Kidney epithelial cell (primary cell): ENCODE results near the gene ACOT7. TPM values are rescaled to one million over a fixed set of nuclear protein-coding genes. Genes with fewer than 3 reads are reported as not detected.
"Not testable (repeated sequence)": the region's sequence is repeated elsewhere in the genome, so short reads cannot be mapped to it uniquely, and the experiment has no call there.

ENCODE experiments used
- DNase-seq: peaks from one replicate; pipeline ENCODE4 v3.0.0-alpha.2; 2010; ENCODE audit warnings: low read depth
- H3K27me3 ChIP-seq: 2 replicates; pipeline ENCODE4 v1.6.0; 2011; ENCODE audit warnings: low read length; ENCODE audit not compliant: control insufficient read depth, insufficient read depth
- H3K36me3 ChIP-seq: 2 replicates; pipeline ENCODE4 v1.5.1; 2011; ENCODE audit warnings: low read length; ENCODE audit not compliant: control insufficient read depth, insufficient read depth
- H3K4me3 ChIP-seq: 2 replicates; pipeline ENCODE4 v1.5.1; 2011; ENCODE audit warnings: low read depth, mild to moderate bottlenecking, control low read depth, low read length
- CTCF ChIP-seq: IDR thresholded peaks from 2 replicates; pipeline ENCODE4 v1.5.1; 2011; ENCODE audit warnings: mild to moderate bottlenecking, moderate library complexity, low read length, control low read depth, inconsistent platforms; ENCODE audit not compliant: insufficient read depth, poor library complexity, severe bottlenecking
- total RNA-seq: library from RNA; depleted of rRNA; stranded (reverse); fragments of >200 nt; gene quantifications from 2 replicates; pipeline ENCODE4 v1.2.3, GENCODE V29; 2015

The ACOT7 gene
- 75.6 and 79.8 TPM in 2 replicates for total RNA-seq

GRCh38 chr1:6393400-6394187 is at the start of gene ACOT7:
Gene ACOT7, minus strand, starts transcription at chr1:6393767. Its CDS starts 368 bp downstream, at chr1:6393399.
- H3K4me3 ChIP-seq: peak within 1 kb of the TSS; percentile 62
- DNase-seq: peak; percentile 35
- no peaks in the 10 kb centered on the region for H3K36me3 ChIP-seq
- no peaks in the 10 kb centered on the region for H3K27me3 ChIP-seq
- peak; percentile 35 for TF ChIP-seq CTCF

GRCh38 chr1:6441586-6441985 is 48.0 kb upstream of the ACOT7 start:
- Histone ChIP-seq H3K4me3 (no peak overlapping the region), H3K27me3 (peaks cover 42% of the 10 kb centered on the region), H3K36me3 (no peaks in the 10 kb centered on the region)
- DNase-seq: no peak
- TF ChIP-seq CTCF: no peak

- H3K4me3 ChIP-seq: no peak overlapping the region
- H3K36me3 ChIP-seq: no peaks in the 10 kb centered on the region
- H3K27me3 ChIP-seq: peaks cover 39% of the 10 kb centered on the region
- TF ChIP-seq CTCF: no peak
- no peak for DNase-seq
These were observed 46.9 kb upstream of the ACOT7 start for GRCh38 chr1:6440198-6441126.

GRCh38 chr1:6438047-6438525 is 44.5 kb upstream of the ACOT7 start:
- peaks cover 29% of the 10 kb centered on the region for H3K27me3 ChIP-seq
- no peak for DNase-seq
- peak; percentile 91 for TF ChIP-seq CTCF

GRCh38 chr1:6437012-6437700 is 43.6 kb upstream of the ACOT7 start:
- peak; percentile 19 for DNase-seq
- peak; percentile 78 for TF ChIP-seq CTCF
- peaks cover 32% of the 10 kb centered on the region for H3K27me3 ChIP-seq
- H3K4me3 ChIP-seq, H3K36me3 ChIP-seq: not testable (repeated sequence)

More at GRCh38 chr1:6438047-6438525, 44.5 kb upstream of the ACOT7 start:
- H3K36me3 ChIP-seq: no peaks in the 10 kb centered on the region
- H3K4me3 ChIP-seq: no peak overlapping the region

- DNase-seq, H3K4me3 ChIP-seq, H3K36me3 ChIP-seq: not testable (repeated sequence)
- peaks cover 32% of the 10 kb centered on the region for H3K27me3 ChIP-seq
These were observed 42.7 kb upstream of the ACOT7 start for GRCh38 chr1:6436277-6436676.
